ENCODE data around the gene EXPH5.
"Not testable (repeated sequence)": the region's sequence is repeated elsewhere in the genome, so short reads cannot be mapped to it uniquely, and the experiment has no call there.

The EXPH5 gene

DNA sequence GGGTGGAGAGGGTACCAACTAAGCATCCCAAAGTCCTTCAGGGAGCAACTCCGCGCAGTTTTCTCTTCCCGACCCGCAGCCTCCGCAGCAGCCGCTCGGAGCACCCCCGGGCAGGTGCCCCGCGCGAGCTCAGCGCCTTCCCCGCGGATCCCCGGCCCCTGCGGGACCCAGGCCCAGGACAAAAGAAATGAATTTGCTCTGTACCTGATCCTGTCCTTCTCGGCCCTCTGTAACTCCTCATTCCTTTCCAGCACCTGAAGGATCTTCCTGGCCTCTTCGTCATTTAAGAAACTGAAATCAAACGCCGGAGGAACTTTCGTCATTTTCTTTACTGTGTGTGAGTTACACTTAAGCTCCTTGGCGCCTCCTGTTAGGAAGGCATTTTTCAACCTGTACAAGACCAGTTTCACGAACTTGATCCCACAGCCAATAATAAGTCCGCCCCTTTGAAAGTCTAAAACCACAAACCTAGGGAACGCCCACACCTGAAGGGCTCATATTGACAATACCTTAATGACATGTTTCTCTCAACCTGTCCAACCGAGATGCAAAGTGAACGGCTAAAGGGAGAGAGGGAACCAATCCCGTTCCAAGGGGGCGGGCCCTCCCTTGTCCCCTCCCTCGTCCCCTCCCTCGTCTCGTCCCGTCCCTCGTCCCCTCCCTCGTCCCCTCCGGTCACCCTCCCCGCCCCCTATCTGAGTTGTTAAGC, at the start of gene EXPH5:
EXPH5 (minus strand) TSS at position 555 of the 709 bp plus-strand sequence; CDS start at position 323, 232 bp downstream.
- DNase-seq (ENCODE audit: low spot score) (peak; percentile 81), FAIRE-seq (peak; percentile 76)

DNA sequence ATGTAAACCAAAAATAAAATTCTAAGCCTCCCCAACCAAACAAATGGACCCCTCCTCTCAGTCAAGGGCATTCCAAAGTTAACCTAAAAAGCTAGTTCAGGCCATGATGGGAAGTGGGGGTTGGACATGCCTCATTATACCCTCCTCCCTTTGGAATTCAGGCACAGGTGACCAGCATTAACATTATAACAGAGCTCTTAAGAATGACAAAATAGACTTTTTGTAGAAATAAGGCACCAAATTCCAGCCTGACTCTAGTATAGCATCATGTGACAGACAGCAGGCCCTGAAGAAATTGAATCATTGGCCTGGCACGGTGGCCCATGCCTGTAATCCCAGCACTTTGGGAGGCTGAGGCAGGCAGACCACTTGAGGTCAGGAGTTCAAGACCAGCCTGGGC, 48.2 kb upstream of the EXPH5 start:
- DNase-seq (ENCODE audit: low spot score); FAIRE-seq: not testable (repeated sequence)

- FAIRE-seq = no peak
- no peak for DNase-seq (ENCODE audit: low spot score)
Measured at GRCh38 chr11:108639146-108639545, 45.6 kb upstream of the EXPH5 start.

- FAIRE-seq (no peak), DNase-seq (ENCODE audit: low spot score) (no peak)
Measured at GRCh38 chr11:108636222-108636621, 42.7 kb upstream of the EXPH5 start.

- DNase-seq (ENCODE audit: low spot score) (no peak), FAIRE-seq (no peak)
Measured at GRCh38 chr11:108635106-108635505, 41.5 kb upstream of the EXPH5 start.

GRCh38 chr11:108632041-108632704, 38.6 kb upstream of the EXPH5 start:
- no peak for DNase-seq (ENCODE audit: low spot score)
- no peak for FAIRE-seq

- DNase-seq (ENCODE audit: low spot score) (no peak), FAIRE-seq (no peak)
Measured at GRCh38 chr11:108629274-108629673, 35.7 kb upstream of the EXPH5 start.

- DNase-seq (ENCODE audit: low spot score) = no peak
- FAIRE-seq = no peak
Measured at GRCh38 chr11:108628812-108629211, 35.2 kb upstream of the EXPH5 start.

DNA sequence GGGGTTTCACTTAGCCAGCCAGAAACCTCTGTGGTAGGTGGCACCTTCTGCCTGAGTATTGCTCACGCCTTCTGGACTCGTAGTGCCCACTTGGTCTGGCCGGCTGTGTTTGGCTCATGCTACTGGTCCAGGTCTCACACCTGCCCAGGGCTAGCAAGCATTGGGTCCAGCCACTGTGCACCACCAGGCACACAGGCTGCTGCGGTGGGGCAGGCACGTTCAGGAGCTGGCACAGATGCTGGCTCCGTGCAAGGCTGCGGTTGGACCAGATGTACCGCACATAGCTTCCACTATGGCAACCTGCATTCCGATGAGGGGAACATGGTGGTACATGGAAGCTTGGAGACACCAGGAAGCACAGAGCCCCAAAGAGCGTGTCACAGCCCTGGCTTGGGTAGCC, 34.8 kb upstream of the EXPH5 start:
- no peak for FAIRE-seq
- DNase-seq (ENCODE audit: low spot score) = no peak

DNA sequence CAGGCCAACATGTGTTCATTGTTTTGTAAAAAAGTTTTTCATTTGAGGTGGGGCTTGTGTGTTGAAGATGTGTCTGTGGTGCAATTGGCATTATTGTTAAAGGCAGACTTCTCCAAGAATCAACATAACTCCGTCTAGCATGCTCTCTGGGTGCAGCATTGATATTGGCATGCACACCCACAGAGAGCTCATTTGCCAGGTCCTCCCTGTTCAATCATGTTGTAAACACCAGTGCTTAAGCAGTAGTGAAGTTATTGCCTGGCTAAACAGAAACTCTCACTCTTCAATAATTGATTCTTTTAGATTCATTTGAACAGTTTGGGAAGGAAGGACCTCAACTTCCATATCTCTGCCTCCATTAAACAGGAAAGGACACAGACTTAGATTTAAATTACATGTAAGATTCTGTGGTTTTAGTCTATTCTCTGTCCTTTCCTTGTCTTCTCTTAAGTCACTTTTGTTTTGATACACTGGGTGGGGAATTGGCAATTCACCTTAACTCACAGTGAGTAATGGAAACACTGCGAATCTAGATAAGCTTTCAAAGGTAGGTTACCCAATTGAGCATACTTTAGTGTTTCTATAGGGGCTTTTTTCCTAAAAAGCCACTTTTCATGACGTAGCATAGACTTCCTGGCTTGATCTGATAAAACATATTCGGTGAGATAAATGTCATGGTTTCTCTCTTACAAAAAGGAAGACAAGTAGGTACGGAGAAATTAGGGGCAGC, 30.8 kb upstream of the EXPH5 start:
- DNase-seq (ENCODE audit: low spot score) (no peak), FAIRE-seq (no peak)

DNA sequence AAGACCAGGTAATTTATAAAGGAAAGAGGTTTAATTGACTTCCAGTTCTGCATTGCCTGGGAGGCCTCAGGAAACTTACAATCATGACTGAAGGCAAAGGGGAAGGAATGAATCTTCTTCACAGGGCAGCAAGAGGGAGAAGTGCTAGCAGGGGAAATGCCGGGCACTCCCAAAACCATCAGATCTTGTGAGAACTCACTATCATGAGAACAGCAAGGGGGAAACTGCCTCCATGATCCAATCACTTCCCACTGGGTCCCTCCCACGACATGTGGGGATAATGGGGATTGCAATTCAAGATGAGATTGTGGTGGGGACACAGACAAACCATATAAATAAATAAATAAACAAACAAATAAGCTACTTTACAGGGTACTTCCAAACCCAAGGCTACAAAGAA, 28.8 kb upstream of the EXPH5 start:
- no peak for DNase-seq (ENCODE audit: low spot score)
- no peak for FAIRE-seq

DNA sequence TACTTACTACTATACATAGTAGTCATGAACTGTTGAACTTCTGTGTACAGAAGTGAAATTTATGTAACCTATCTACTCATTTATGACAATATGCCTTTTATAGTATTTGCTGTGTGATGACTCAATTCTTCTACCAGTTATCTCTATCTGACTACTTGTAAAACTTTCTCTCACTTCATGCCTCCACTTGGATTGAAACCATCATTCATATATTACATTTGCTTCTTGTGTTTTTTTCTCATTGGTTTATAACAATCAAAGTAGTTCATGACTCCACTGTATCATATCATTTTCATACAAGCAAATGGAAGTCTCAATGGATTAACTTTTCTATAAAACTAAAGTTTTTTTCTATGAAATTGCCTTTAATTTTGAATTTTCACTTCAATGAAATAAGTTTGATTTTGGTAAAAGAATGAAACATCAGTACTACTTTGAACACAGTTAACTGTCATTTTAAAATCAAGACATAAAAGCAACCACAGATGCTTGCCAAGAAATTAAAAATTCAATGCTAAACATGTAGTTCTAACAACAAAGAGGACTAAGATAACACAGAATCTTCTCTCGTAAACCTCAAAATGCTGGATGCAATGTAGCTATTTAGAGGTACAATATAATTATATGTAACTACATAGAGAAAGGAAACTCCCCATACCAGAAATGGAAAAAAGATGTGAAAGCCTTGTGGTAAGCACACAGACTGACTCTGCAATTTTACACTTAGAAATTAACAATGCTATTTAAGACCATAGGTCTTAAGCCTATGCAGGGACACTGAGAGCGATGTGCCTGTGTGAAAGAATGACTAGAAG, 27.6 kb upstream of the EXPH5 start:
- peak; percentile 46 for FAIRE-seq

GRCh38 chr11:108618529-108618928, 25.0 kb upstream of the EXPH5 start:
- DNase-seq (ENCODE audit: low spot score) = no peak
- no peak for FAIRE-seq

More for the DNA sequence above, 27.6 kb upstream of the EXPH5 start:
- peak; percentile 43 for DNase-seq (ENCODE audit: low spot score)

GRCh38 chr11:108617055-108617454, 23.5 kb upstream of the EXPH5 start:
- FAIRE-seq (no peak), DNase-seq (ENCODE audit: low spot score) (peak; percentile 15)

DNA sequence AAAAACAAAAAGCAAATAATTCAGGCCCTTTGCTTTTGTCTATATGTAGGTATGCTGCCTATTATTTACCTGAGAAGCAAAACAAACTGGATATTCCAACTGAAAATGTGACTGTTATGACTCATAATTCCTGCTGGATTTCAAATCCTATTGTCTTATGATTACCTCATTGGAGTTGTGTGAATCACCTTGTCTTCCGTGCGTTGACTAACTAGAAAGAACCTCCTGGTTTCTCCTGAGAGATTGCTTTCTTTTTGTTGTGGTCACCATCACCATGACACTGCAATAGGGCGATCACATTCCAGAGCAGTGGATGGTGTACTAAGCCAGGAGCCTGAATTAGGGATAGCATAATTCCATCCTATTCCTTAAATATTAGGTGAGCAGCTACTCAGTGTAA, 23.0 kb upstream of the EXPH5 start:
- DNase-seq (ENCODE audit: low spot score) = peak; percentile 99
- peak; percentile 98 for FAIRE-seq

DNA sequence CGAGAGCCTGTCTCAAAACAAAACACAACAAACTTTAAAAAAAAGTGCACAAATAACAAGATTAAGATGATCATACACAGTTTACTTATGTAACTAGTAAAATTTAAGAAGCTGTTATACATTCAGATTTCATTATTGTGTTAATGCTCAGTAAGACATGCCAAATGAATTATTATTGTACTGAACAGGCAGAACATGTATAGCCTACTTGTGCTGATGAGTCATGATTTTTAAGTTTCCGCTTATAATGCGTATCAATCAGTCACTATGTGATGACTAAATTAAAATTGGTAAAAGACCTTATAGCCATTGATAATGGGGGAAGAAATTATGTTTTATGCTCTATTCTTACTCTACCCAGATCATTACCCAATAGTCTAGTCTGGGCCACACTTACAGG, 20.5 kb upstream of the EXPH5 start:
- FAIRE-seq (no peak), DNase-seq (ENCODE audit: low spot score) (no peak)

DNA sequence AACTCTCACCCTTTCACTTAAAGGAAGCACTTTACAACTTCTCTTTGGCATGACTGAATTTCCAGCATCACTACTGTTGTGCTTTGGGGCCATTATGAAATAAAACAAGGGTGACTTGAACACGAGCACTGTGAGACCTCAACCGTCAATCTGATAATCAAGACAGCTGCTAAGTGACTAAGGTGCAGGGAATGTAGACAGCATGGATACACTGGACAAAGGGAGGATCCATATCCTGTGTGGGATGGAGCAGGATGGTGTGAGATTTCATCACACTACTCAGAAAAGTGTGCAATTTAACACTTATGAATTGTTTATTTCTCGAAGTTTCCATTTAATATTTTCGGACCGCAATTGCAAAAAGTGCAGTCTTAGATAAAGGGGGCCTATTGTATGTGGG, 16.1 kb upstream of the EXPH5 start:
- peak; percentile 86 for DNase-seq (ENCODE audit: low spot score)
- peak; percentile 83 for FAIRE-seq

DNA sequence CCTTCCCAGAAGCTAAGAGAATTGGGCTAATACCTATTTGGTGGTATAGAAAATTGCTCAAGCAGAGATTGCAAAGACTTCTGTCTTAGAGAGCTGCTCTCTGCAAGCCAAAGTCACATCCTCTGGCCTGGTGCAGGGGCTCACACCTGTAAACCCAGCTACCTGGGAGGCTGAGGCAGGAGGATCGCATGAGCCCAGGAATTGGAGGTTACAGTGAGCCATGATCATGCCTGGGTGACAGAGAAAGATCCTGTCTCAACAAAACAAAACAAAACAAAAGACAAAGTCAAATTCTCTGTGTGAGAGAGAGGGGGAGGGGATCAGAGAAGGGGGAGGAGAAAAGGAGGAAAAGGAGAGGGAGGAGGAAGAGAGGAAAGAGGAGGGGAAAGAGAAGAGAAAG, 15.0 kb upstream of the EXPH5 start:
- FAIRE-seq = no peak
- no peak for DNase-seq (ENCODE audit: low spot score)

DNA sequence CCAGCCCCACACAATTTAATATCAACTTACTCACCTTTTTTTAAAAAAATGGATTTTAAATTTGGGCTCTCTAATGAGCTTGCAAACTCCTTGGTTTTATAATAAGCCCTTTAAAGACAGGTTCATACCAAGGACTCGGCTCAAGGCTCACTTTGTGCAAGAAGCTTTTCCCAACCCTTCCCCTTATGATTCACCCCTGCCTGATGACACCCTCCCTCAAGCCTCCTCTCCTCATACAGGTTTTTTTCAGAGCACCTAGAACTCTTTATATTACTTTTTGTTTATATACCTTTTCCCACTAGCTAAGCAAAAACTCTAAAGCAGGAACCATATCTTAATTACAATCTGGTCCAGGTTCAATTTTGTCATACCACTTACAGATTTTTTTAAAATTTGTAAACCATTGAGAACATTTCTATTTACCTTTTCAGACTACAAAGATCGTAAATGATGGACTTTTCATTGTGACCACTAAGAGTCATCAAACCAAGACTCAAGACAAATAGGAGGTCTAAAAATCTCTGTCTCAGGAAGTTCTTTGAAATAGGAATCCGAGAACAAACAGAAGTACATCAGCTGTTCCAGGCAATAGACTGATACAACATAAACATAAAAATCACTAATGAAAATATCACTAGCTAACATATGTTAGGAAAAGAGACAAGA, 13.1 kb upstream of the EXPH5 start:
- FAIRE-seq (no peak), DNase-seq (ENCODE audit: low spot score) (no peak)

DNA sequence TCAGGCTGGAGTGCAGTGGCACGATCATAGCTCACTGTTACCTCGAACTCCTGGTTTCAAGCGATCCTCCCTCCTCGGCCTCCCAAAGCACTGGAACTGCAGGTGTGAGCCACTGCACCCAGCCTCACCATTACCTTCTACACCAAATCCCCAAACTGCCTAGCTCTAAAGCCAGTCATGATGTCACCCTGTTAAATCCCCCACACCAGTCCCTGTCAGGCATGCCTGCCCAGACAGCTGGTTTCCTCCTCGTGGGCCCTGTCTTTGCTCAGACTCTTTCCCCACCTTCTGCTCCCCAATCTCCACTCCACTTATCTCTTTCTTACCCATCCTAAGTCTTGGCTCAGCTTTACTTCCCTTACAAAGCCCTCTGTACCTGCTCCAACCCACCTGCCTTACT, 12.5 kb upstream of the EXPH5 start:
- DNase-seq (ENCODE audit: low spot score) (no peak), FAIRE-seq (no peak)

- DNase-seq (ENCODE audit: low spot score); FAIRE-seq: not testable (repeated sequence)
Measured at GRCh38 chr11:108602818-108603217, 9.2 kb upstream of the EXPH5 start.
